Bronchial epithelial cell (primary cell): ENCODE results near the gene INSYN2B. TPM values are rescaled to one million over a fixed set of nuclear protein-coding genes. Genes with fewer than 3 reads are reported as not detected.

Experiments
- DNase-seq: peaks from one replicate; pipeline ENCODE4 v3.0.0-alpha.2; 2010; ENCODE audit warnings: low read depth
- FAIRE-seq: peaks from 2 replicates; lab custom pipeline; 2011; peaks lifted over from hg19 to GRCh38; lab: Jason Lieb, UNC
- H3K27me3 ChIP-seq: 2 replicates; pipeline ENCODE4 v1.5.1; 2011; ENCODE audit warnings: low read length; ENCODE audit not compliant: control insufficient read depth, insufficient read depth
- H3K36me3 ChIP-seq: 2 replicates; pipeline ENCODE4 v1.5.1; 2011; ENCODE audit warnings: low read length; ENCODE audit not compliant: control insufficient read depth, insufficient read depth
- H3K4me3 ChIP-seq: 2 replicates; pipeline ENCODE4 v1.5.1; 2011; ENCODE audit warnings: mild to moderate bottlenecking, low read depth, low read length, control low read depth
- total RNA-seq: library from RNA; depleted of rRNA; stranded (reverse); fragments of >200 nt; gene quantifications from 2 replicates; pipeline ENCODE4 v1.2.1, GENCODE V29; 2014
- TF ChIP-seq, protein P1 (sequence below): IDR thresholded peaks from 2 replicates; pipeline ENCODE4 v1.5.1; 2011; ENCODE audit warnings: mild to moderate bottlenecking, moderate library complexity, low read length, control low read depth, inconsistent platforms; ENCODE audit not compliant: insufficient read depth, severe bottlenecking

Gene INSYN2B
- total RNA-seq, 1 donor from 2014 or later: 0.53 TPM

DNA sequence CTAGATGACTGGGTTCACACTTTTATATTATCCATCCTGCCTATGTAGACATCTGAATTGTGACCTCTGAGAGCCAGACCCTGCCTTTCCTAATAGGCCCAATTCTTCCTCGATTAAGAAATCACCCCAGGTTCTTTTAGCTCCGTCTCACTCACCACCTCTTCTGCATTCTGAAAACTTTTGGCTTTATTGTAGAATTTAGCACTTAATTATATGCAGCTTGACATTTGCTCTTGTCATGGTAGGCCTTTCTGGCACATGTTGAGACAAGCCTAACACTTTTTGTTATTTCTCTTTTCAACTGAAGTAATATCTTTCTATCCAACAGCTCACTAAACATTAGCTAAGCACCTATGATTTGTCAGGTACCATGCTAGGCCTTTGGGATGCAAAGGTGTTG lies 163.3 kb downstream of the INSYN2B start:
- TF ChIP-seq, protein P1, sequence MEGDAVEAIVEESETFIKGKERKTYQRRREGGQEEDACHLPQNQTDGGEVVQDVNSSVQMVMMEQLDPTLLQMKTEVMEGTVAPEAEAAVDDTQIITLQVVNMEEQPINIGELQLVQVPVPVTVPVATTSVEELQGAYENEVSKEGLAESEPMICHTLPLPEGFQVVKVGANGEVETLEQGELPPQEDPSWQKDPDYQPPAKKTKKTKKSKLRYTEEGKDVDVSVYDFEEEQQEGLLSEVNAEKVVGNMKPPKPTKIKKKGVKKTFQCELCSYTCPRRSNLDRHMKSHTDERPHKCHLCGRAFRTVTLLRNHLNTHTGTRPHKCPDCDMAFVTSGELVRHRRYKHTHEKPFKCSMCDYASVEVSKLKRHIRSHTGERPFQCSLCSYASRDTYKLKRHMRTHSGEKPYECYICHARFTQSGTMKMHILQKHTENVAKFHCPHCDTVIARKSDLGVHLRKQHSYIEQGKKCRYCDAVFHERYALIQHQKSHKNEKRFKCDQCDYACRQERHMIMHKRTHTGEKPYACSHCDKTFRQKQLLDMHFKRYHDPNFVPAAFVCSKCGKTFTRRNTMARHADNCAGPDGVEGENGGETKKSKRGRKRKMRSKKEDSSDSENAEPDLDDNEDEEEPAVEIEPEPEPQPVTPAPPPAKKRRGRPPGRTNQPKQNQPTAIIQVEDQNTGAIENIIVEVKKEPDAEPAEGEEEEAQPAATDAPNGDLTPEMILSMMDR: no peak
- Histone ChIP-seq H3K4me3 (no peak overlapping the region), H3K27me3 (no peaks in the 10 kb centered on the region), H3K36me3 (no peaks in the 10 kb centered on the region)
- FAIRE-seq: no peak
- DNase-seq: peak; percentile 3

GRCh38 chr5:169814522-169814921 lies 165.8 kb downstream of the INSYN2B start:
- no peak for DNase-seq
- FAIRE-seq: no peak

More at GRCh38 chr5:169814522-169814921, 165.8 kb downstream of the INSYN2B start:
- Histone ChIP-seq H3K4me3 (no peak overlapping the region), H3K27me3 (peaks cover 2% of the 10 kb centered on the region), H3K36me3 (no peaks in the 10 kb centered on the region)
- TF ChIP-seq, protein P1: no peak

Other genes with a start within 250 kb of the INSYN2B start
- gene FOXI1, start 125.4 kb upstream of the INSYN2B start, total RNA-seq: not detected in 2 replicates